Stimulated activated CD4-positive, alpha-beta T cell treated with anti-CD3 and anti-CD28 coated beads, Interleukin-4, amount 100 ng/mL, for 1 hour (primary cell): Measurements from ENCODE around the gene ME2.
"Not testable (repeated sequence)": the region's sequence is repeated elsewhere in the genome, so short reads cannot be mapped to it uniquely, and the experiment has no call there.

Experiments
- DNase-seq: peaks from one replicate; pipeline ENCODE4 v3.0.0-alpha.2; 2020

The ME2 gene

GRCh38 chr18:50862401-50862800 lies 16.5 kb upstream of the ME2 start:
- no peak for DNase-seq

- DNase-seq, result no peak
Observed at GRCh38 chr18:50863840-50864375, 15.0 kb upstream of the ME2 start.

GRCh38 chr18:50866765-50867164 lies 12.2 kb upstream of the ME2 start:
- no peak for DNase-seq

GRCh38 chr18:50869150-50869549 lies 9.8 kb upstream of the ME2 start:
- DNase-seq, result no peak

GRCh38 chr18:50870138-50870845 lies 8.6 kb upstream of the ME2 start:
- no peak for DNase-seq

GRCh38 chr18:50871846-50872245 lies 7.1 kb upstream of the ME2 start:
- DNase-seq, result no peak

GRCh38 chr18:50875966-50876536 lies 2.9 kb upstream of the ME2 start:
- DNase-seq, result no peak

GRCh38 chr18:50877545-50878265 lies 1.2 kb upstream of the ME2 start:
- DNase-seq, result no peak

GRCh38 chr18:50879302-50880118 lies 592 bp downstream of the ME2 start:
- DNase-seq, result no peak

- no peak for DNase-seq
Observed at GRCh38 chr18:50880119-50880465, 1.2 kb downstream of the ME2 start.

GRCh38 chr18:50880944-50881343 lies 2.0 kb downstream of the ME2 start:
- DNase-seq, result not testable (repeated sequence)

- no peak for DNase-seq
Observed at GRCh38 chr18:50886929-50887328, 8.0 kb downstream of the ME2 start.

- DNase-seq, result no peak
Observed at GRCh38 chr18:50895350-50896045, 16.6 kb downstream of the ME2 start.

- no peak for DNase-seq
Observed at GRCh38 chr18:50896093-50896492, 17.2 kb downstream of the ME2 start.

- no peak for DNase-seq
Observed at GRCh38 chr18:50898919-50899318, 20.0 kb downstream of the ME2 start.

- DNase-seq, result no peak
Observed at GRCh38 chr18:50902797-50903196, 23.9 kb downstream of the ME2 start.

GRCh38 chr18:50906843-50907242 lies 27.9 kb downstream of the ME2 start:
- no peak for DNase-seq

GRCh38 chr18:50909261-50909660 lies 30.3 kb downstream of the ME2 start:
- no peak for DNase-seq

GRCh38 chr18:50911006-50911405 lies 32.1 kb downstream of the ME2 start:
- DNase-seq, result no peak

- no peak for DNase-seq
Observed at GRCh38 chr18:50917021-50917420, 38.1 kb downstream of the ME2 start.

GRCh38 chr18:50918153-50918552 lies 39.2 kb downstream of the ME2 start:
- DNase-seq, result no peak

GRCh38 chr18:50924372-50924771 lies 45.5 kb downstream of the ME2 start:
- no peak for DNase-seq

GRCh38 chr18:50926521-50926920 lies 47.6 kb downstream of the ME2 start:
- no peak for DNase-seq
